B cell (primary cell): ENCODE measurements around the gene KIAA0319L. TPM values are rescaled to one million over a fixed set of nuclear protein-coding genes. Genes with fewer than 3 reads are reported as not detected.

Experiments used
- ATAC-seq: fragments of 200-7000 bp; cut with Tn5 transposase; one replicate; pipeline ENCODE4 v1.10.0; 2021; ENCODE audit warnings: low read depth, mild to moderate bottlenecking, moderate number of reproducible peaks, moderate library complexity
- CTCF ChIA-PET: fragments of 350-600 bp; sonication (Branson Sonifier 250); formaldehyde crosslinking; loops from one replicate; lab custom pipeline; 2021; ENCODE audit warnings: antibody characterized with exemption, inconsistent platforms; lab: Charles Lee
- POLR2A ChIA-PET: fragments of 350-600 bp; sonication (Branson Sonifier 250); formaldehyde crosslinking; loops from one replicate; lab custom pipeline; 2021; ENCODE audit warnings: antibody characterized with exemption; lab: Charles Lee
- DNase-seq: peaks from one replicate; pipeline ENCODE4 v3.0.0; 2013
- H2AFZ ChIP-seq: 2 replicates; pipeline ENCODE4 v1.6.1; 2012; ENCODE audit warnings: mild to moderate bottlenecking, low read depth, low read length; ENCODE audit not compliant: insufficient read depth, poor library complexity, severe bottlenecking
- H3K27ac ChIP-seq, 2 donors: 1 replicate in 1 of 2; 2 replicates in 1 of 2; pipeline ENCODE4 v1.5.1; 2012 to 2013; ENCODE audit warnings: low read length in 2 of 2, mild to moderate bottlenecking in 2 of 2, moderate library complexity in 1 of 2
- H3K27me3 ChIP-seq, 4 experiments: fragments of 200-600 bp in 1 of 4; sonication (generic) in 1 of 4; replicated peaks in 1 of 4; 1 replicate in 2 of 4; 2 replicates in 2 of 4; pipeline versions ENCODE4 v1.6.1 to v1.7.0; 2013 to 2016; ENCODE audit warnings: low read length in 3 of 4, mild to moderate bottlenecking in 2 of 4, mixed read lengths in 1 of 4, moderate library complexity in 1 of 4; ENCODE audit not compliant: insufficient read depth in 4 of 4, control insufficient read depth in 3 of 4; ENCODE audit errors: control extremely low read depth in 1 of 4
- H3K36me3 ChIP-seq, 2 experiments: replicated peaks in 1 of 2; 1 replicate in 1 of 2; 2 replicates in 1 of 2; pipeline versions ENCODE4 v1.6.1 to v1.7.1; 2013; ENCODE audit warnings: low read length in 1 of 2; ENCODE audit not compliant: insufficient read depth in 2 of 2, control insufficient read depth in 1 of 2; ENCODE audit errors: control extremely low read depth in 1 of 2, extremely low read depth in 1 of 2
- H3K4me1 ChIP-seq, 2 donors: fragments of 200-600 bp in 1 of 2; sonication (generic) in 1 of 2; 1 replicate in 1 of 2; 2 replicates in 1 of 2; pipeline versions ENCODE4 v1.5.1 to v1.6.1; 2013 to 2017; ENCODE audit warnings: low read length in 2 of 2; ENCODE audit not compliant: control insufficient read depth in 2 of 2, insufficient read depth in 2 of 2
- H3K4me2 ChIP-seq: replicated peaks from 2 replicates; pipeline ENCODE3; 2012; ENCODE audit warnings: mild to moderate bottlenecking, low read depth, low read length; ENCODE audit not compliant: poor library complexity, severe bottlenecking
- H3K4me3 ChIP-seq, 5 experiments: fragments of 200-600 bp in 1 of 5; sonication (generic) in 1 of 5; 1 replicate in 3 of 5; 2 replicates in 2 of 5; pipeline versions ENCODE4 v1.5.1 to v1.7.0; 2011 to 2016; ENCODE audit warnings: low read length in 4 of 5, mild to moderate bottlenecking in 4 of 5, low read depth in 2 of 5, control low read depth in 1 of 5, moderate library complexity in 1 of 5; ENCODE audit not compliant: insufficient read depth in 1 of 5; ENCODE audit errors: control extremely low read depth in 1 of 5, extremely low read depth in 1 of 5
- H3K79me2 ChIP-seq: fragments of 200-600 bp; sonication (generic); one replicate; pipeline ENCODE4 v1.6.0; 2016; ENCODE audit warnings: low read length; ENCODE audit not compliant: control insufficient read depth, insufficient read depth
- H3K9ac ChIP-seq: fragments of 200-600 bp; sonication (generic); 2 replicates; pipeline ENCODE4 v1.6.1; 2017; ENCODE audit warnings: mild to moderate bottlenecking, low read length, moderate library complexity
- H3K9me3 ChIP-seq, 3 donors: one replicate each; pipeline versions ENCODE4 v1.6.1 to v1.7.1; 2013; ENCODE audit warnings: low read length in 2 of 3; ENCODE audit not compliant: control insufficient read depth in 2 of 3, insufficient read depth in 1 of 3; ENCODE audit errors: control extremely low read depth in 1 of 3
- H4K20me1 ChIP-seq: 2 replicates; pipeline ENCODE4 v1.6.0; 2012; ENCODE audit warnings: mild to moderate bottlenecking, low read length; ENCODE audit not compliant: insufficient read depth, control insufficient read depth, poor library complexity, severe bottlenecking
- H3K27ac Mint-ChIP-seq: one replicate; pipeline ENCODE4 v1.8.0; 2021; ENCODE audit warnings: mixed read lengths
- H3K27me3 Mint-ChIP-seq: one replicate; pipeline ENCODE4 v1.8.0; 2021; ENCODE audit warnings: mixed read lengths
- H3K4me1 Mint-ChIP-seq: one replicate; pipeline ENCODE4 v1.8.0; 2021; ENCODE audit warnings: mixed read lengths
- H3K4me3 Mint-ChIP-seq: one replicate; pipeline ENCODE4 v1.8.0; 2021; ENCODE audit warnings: mixed read lengths
- H3K9me3 Mint-ChIP-seq: one replicate; pipeline ENCODE4 v1.8.0; 2022; ENCODE audit warnings: mixed read lengths; ENCODE audit not compliant: insufficient read depth
- EZH2 ChIP-seq: IDR thresholded peaks from 2 replicates; pipeline ENCODE4 v1.6.1; 2012; ENCODE audit warnings: borderline replicate concordance, low read depth, mild to moderate bottlenecking, moderate library complexity, low read length; ENCODE audit not compliant: insufficient read depth, poor library complexity, severe bottlenecking
- WGBS: methylation state at CpG from one replicate; pipeline ENCODE4 v1.1.5; 2013; ENCODE audit warnings: missing lambda C conversion rate; ENCODE audit not compliant: insufficient coverage; 5-methylcytosine and 5-hydroxymethylcytosine counted together
- intact Hi-C: fragments of 100-400 bp; cut with micrococcal nuclease; formaldehyde crosslinking; loops from one replicate; pipeline ENCODE4 v1.10.0; 2022
- polyA plus RNA-seq: library from polyadenylated mRNA; depleted of rRNA; stranded (reverse); fragments of >200 nt; gene quantifications from 2 replicates; pipeline ENCODE4 v1.2.3, GENCODE V29; 2012
- total RNA-seq, 2 donors: library from RNA; stranded (reverse); fragments of 120-200 nt in 1 of 2; gene quantifications; 1 replicate in 1 of 2; 2 replicates in 1 of 2; pipeline versions ENCODE4 v1.2.3 to v1.2.4, GENCODE V29; 2013 to 2022
- TF ChIP-seq, protein P1 (sequence below): fragments of 200-600 bp; IDR thresholded peaks from one replicate; pipeline ENCODE4 v1.8.0; 2022; ENCODE audit warnings: antibody characterized with exemption, mild to moderate bottlenecking

The KIAA0319L gene
- total and polyA plus RNA-seq, 2 donors (not counting 1 experiment from before 2014, with no cell fraction given), result 35.9 to 78.1 TPM

DNA sequence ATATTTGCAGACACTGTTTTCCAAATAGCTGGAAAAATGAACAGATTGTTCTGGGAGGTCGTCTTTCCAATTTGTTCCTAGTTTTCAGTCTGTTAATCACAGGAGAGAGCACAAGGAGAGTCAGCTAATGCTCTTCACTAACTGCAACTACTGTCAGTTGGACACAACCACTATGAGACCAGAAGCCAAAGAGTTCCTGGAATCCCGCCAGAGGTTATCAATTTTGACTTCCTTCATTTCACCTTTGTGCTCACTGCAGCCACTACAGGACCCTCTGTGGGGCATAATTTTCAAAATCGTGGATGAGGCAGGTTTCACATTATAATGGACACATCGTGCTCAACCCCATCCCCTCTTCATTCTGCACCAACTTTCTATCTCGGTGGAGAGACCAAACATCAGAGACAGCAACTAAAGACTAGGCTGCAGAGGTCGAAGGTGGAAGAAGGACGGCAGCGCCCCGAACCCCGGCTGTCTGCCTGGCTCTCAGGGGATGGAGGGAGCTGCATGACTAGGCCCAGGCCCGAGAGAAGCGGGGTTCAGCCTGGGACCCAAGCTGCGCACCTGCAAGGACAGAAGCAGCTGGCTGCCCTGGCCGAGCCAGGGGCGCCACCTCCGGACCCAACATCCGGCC, 602 bp downstream of the KIAA0319L start:
- Histone ChIP-seq H3K9me3 (no peaks in the 10 kb centered on the region), H3K4me3 (peak overlapping the region; percentile 82 to 94 (median 90)), H3K27me3 (no peaks in the 10 kb centered on the region), H3K9ac (peak overlapping the region; percentile 93), H3K36me3 (peaks cover 5 to 20% of the 10 kb centered on the region in 2 experiments), H3K27ac (peak overlapping the region; percentile 68 to 82), H2AFZ (peak overlapping the region; percentile 89), H4K20me1 (no peaks in the 10 kb centered on the region), H3K79me2 (peaks cover 37% of the 10 kb centered on the region), H3K4me1 (peaks cover 15 to 26% of the 10 kb centered on the region in 2 donors), H3K4me2 (peak overlapping the region; percentile 94)
- WGBS, result 0% methylated on average over 15 of the region's 17 CpGs
- H3K4me1 Mint-ChIP-seq, result peaks cover 40% of the 10 kb centered on the region
- intact Hi-C loops, result loop anchor here (1.0 to 10.0 kb wide), 6 partner anchors 20 to 702 kb away; partner anchors contain the start of genes PSMB2, SFPQ, SMIM12 and ZMYM6
- no peaks in the 10 kb centered on the region for H3K9me3 Mint-ChIP-seq
- peak overlapping the region; percentile 98 for H3K4me3 Mint-ChIP-seq
- ChIA-PET CTCF (interaction anchor here (0.5 to 2.4 kb wide), 9 partner anchors 8 to 704 kb away, joined by 3 to 13 read pairs (median 4); partner anchors contain the start of gene CLSPN), POLR2A (interaction anchor here (0.5 to 1.9 kb wide), 4 partner anchors 11 to 215 kb away, joined by 3 to 7 read pairs (median 4); partner anchors contain the start of gene CLSPN)
- DNase-seq (no peak), ATAC-seq (no peak)
- no peaks in the 10 kb centered on the region for H3K27me3 Mint-ChIP-seq
- H3K27ac Mint-ChIP-seq, result peak overlapping the region; percentile 89
- TF ChIP-seq, protein P1, sequence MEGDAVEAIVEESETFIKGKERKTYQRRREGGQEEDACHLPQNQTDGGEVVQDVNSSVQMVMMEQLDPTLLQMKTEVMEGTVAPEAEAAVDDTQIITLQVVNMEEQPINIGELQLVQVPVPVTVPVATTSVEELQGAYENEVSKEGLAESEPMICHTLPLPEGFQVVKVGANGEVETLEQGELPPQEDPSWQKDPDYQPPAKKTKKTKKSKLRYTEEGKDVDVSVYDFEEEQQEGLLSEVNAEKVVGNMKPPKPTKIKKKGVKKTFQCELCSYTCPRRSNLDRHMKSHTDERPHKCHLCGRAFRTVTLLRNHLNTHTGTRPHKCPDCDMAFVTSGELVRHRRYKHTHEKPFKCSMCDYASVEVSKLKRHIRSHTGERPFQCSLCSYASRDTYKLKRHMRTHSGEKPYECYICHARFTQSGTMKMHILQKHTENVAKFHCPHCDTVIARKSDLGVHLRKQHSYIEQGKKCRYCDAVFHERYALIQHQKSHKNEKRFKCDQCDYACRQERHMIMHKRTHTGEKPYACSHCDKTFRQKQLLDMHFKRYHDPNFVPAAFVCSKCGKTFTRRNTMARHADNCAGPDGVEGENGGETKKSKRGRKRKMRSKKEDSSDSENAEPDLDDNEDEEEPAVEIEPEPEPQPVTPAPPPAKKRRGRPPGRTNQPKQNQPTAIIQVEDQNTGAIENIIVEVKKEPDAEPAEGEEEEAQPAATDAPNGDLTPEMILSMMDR, result no peak
- no peak for TF ChIP-seq EZH2
